ENCODE results near the gene PRSS56. TPM values are rescaled to one million over a fixed set of nuclear protein-coding genes. Genes with fewer than 3 reads are reported as not detected.

The PRSS56 gene
- total RNA-seq, 1 donor from 2014 or later, result not detected

GRCh38 chr2:232540441-232541041 is 20.4 kb downstream of the PRSS56 start:
- Histone ChIP-seq H2AFZ (ENCODE audit: low read depth, low read length) (no peak overlapping the region), H4K20me1 (ENCODE audit: insufficient read depth, low read length) (peaks cover 6% of the 10 kb centered on the region), H3K36me3 (ENCODE audit: insufficient read depth, low read length) (no peaks in the 10 kb centered on the region), H3K9me3 (ENCODE audit: insufficient read depth, low read depth, low read length) (peaks cover 4% of the 10 kb centered on the region), H3K27ac (ENCODE audit: low read depth, low read length) (no peak overlapping the region), H3K4me3 (ENCODE audit: insufficient read depth, low read depth, low read length) (no peak overlapping the region), H3K4me1 (ENCODE audit: insufficient read depth, low read length) (no peaks in the 10 kb centered on the region), H3K79me2 (ENCODE audit: insufficient read depth, low read length) (peaks cover 2% of the 10 kb centered on the region), H3K9ac (ENCODE audit: low read length) (no peak overlapping the region), H3K4me2 (ENCODE audit: low read length) (no peak overlapping the region), H3K27me3 (ENCODE audit: insufficient read depth, low read length) (no peaks in the 10 kb centered on the region)
- H3K27me3 Mint-ChIP-seq (ENCODE audit: low read depth, unreplicated experiment), result no peaks in the 10 kb centered on the region
- H3K27ac Mint-ChIP-seq (ENCODE audit: unreplicated experiment), result no peak overlapping the region
- DNase-seq (ENCODE audit: low read depth) (no peak), FAIRE-seq (no peak)
- no peak overlapping the region for H3K4me3 Mint-ChIP-seq (ENCODE audit: unreplicated experiment)
- peaks cover 3% of the 10 kb centered on the region for H3K9me3 Mint-ChIP-seq (ENCODE audit: unreplicated experiment)
- peaks cover 5% of the 10 kb centered on the region for H3K36me3 Mint-ChIP-seq (ENCODE audit: low read depth, unreplicated experiment)
- no peaks in the 10 kb centered on the region for H3K4me1 Mint-ChIP-seq (ENCODE audit: low read depth, unreplicated experiment)
- TF ChIP-seq EZH2 (IDR thresholded peaks at IDR 0.05; ENCODE audit: insufficient read depth, low read length), result no peak
- TF ChIP-seq CTCF (IDR thresholded peaks at IDR 0.05; ENCODE audit: insufficient read depth, low read depth, low read length), result no peak

GRCh38 chr2:232541195-232541960 is 21.2 kb downstream of the PRSS56 start:
- H3K27ac Mint-ChIP-seq (ENCODE audit: unreplicated experiment), result no peak overlapping the region
- TF ChIP-seq EZH2 (IDR thresholded peaks at IDR 0.05; ENCODE audit: insufficient read depth, low read length) (no peak), CTCF (IDR thresholded peaks at IDR 0.05; ENCODE audit: insufficient read depth, low read depth, low read length) (no peak)
- no peaks in the 10 kb centered on the region for H3K36me3 ChIP-seq (ENCODE audit: insufficient read depth, low read length)

More at GRCh38 chr2:232541195-232541960, 21.2 kb downstream of the PRSS56 start:
- DNase-seq (ENCODE audit: low read depth) (no peak), FAIRE-seq (no peak)
- no peak overlapping the region for H3K4me3 Mint-ChIP-seq (ENCODE audit: unreplicated experiment)
- H3K4me2 ChIP-seq (ENCODE audit: low read length), result no peak overlapping the region
- H3K36me3 Mint-ChIP-seq (ENCODE audit: low read depth, unreplicated experiment), result peaks cover 5% of the 10 kb centered on the region
- H3K27me3 Mint-ChIP-seq (ENCODE audit: low read depth, unreplicated experiment), result no peaks in the 10 kb centered on the region
- H3K9me3 Mint-ChIP-seq (ENCODE audit: unreplicated experiment), result peaks cover 3% of the 10 kb centered on the region
- peaks cover 10% of the 10 kb centered on the region for H3K79me2 ChIP-seq (ENCODE audit: insufficient read depth, low read length)
- H3K9ac ChIP-seq (ENCODE audit: low read length), result no peak overlapping the region
- no peaks in the 10 kb centered on the region for H3K27me3 ChIP-seq (ENCODE audit: insufficient read depth, low read length)
- H4K20me1 ChIP-seq (ENCODE audit: insufficient read depth, low read length), result peaks cover 9% of the 10 kb centered on the region
- H3K4me3 ChIP-seq (ENCODE audit: insufficient read depth, low read depth, low read length), result no peak overlapping the region
- H2AFZ ChIP-seq (ENCODE audit: low read depth, low read length), result no peak overlapping the region
- H3K27ac ChIP-seq (ENCODE audit: low read depth, low read length), result no peak overlapping the region
- no peaks in the 10 kb centered on the region for H3K4me1 ChIP-seq (ENCODE audit: insufficient read depth, low read length)
- no peaks in the 10 kb centered on the region for H3K9me3 ChIP-seq (ENCODE audit: insufficient read depth, low read depth, low read length)
- H3K4me1 Mint-ChIP-seq (ENCODE audit: low read depth, unreplicated experiment), result no peaks in the 10 kb centered on the region
